K562 (cell line): ENCODE data around the gene LTA. TPM values are rescaled to one million over a fixed set of nuclear protein-coding genes. Genes with fewer than 3 reads are reported as not detected.

ENCODE experiments used
- ATAC-seq: fragments of 200-7000 bp; cut with Tn5 transposase; 3 replicates; pipeline ENCODE4 v1.9.1; 2020; ENCODE audit warnings: moderate library complexity
- BruUV-seq: library from RNA; stranded (reverse); fragments of 400-500 nt; replicated peaks from 2 replicates; lab custom pipeline; 2021; lab: Mats Ljungman, UMichigan
- CTCF ChIA-PET: fragments of 300-600 bp; formaldehyde crosslinking; extraction: SDS; loops from one replicate; lab custom pipeline; 2021; ENCODE audit warnings: low intra/inter-chr PET ratio; lab: Yijun Ruan, JAX
- POLR2A ChIA-PET: fragments of 300-600, 350-650 bp; sonication (Branson Sonifier 250); formaldehyde crosslinking; extraction: SDS; loops from one replicate; lab custom pipeline; 2021; ENCODE audit warnings: antibody characterized with exemption, inconsistent platforms; lab: Yijun Ruan, JAX
- DNase-seq, 4 experiments: peaks; one replicate each; pipeline versions ENCODE4 v3.0.0 to v3.0.0-alpha.2; 2011 to 2018; ENCODE audit warnings: low spot score in 3 of 4, mixed read lengths in 3 of 4; ENCODE audit errors: extremely low read depth in 1 of 4
- FAIRE-seq: peaks from 2 replicates; lab custom pipeline; 2011; peaks lifted over from hg19 to GRCh38; lab: Jason Lieb, UNC
- H2AFZ ChIP-seq: 2 replicates; pipeline ENCODE4 v1.6.0; 2011; ENCODE audit warnings: low read depth, low read length, control low read depth, inconsistent platforms
- H3K27ac ChIP-seq: fragments of 200-600 bp; 3 replicates; pipeline ENCODE4 v1.8.0; 2011; ENCODE audit warnings: low read depth, mild to moderate bottlenecking, control low read depth, inconsistent platforms, low read length, moderate library complexity, mixed read lengths; ENCODE audit errors: extremely low read depth
- H3K27me3 ChIP-seq, 2 experiments: fragments of 300-600 bp in 1 of 2; 2 replicates in 1 of 2; 3 replicates in 1 of 2; pipeline versions ENCODE4 v1.6.0 to v1.8.0; 2011; ENCODE audit warnings: inconsistent platforms in 2 of 2, low read length in 2 of 2, mild to moderate bottlenecking in 1 of 2, mixed read lengths in 1 of 2, moderate library complexity in 1 of 2; ENCODE audit not compliant: control insufficient read depth in 2 of 2, insufficient read depth in 2 of 2
- H3K36me3 ChIP-seq: fragments of 300-600 bp; 3 replicates; pipeline ENCODE4 v1.8.0; 2011; ENCODE audit warnings: mild to moderate bottlenecking, low read length, inconsistent platforms; ENCODE audit not compliant: control insufficient read depth, insufficient read depth
- H3K4me1 ChIP-seq, 2 experiments: fragments of 200-600 bp in 1 of 2; replicated peaks in 1 of 2; 2 replicates in 1 of 2; 3 replicates in 1 of 2; pipeline versions ENCODE4 v1.5.1 to v1.8.0; 2011; ENCODE audit warnings: inconsistent platforms in 2 of 2, low read length in 2 of 2, mild to moderate bottlenecking in 1 of 2, mixed read lengths in 1 of 2, moderate library complexity in 1 of 2; ENCODE audit not compliant: control insufficient read depth in 2 of 2, insufficient read depth in 2 of 2
- H3K4me2 ChIP-seq: 2 replicates; pipeline ENCODE4 v1.6.1; 2011; ENCODE audit warnings: low read length, control low read depth, inconsistent platforms, mixed read lengths; ENCODE audit not compliant: insufficient read depth
- H3K4me3 ChIP-seq: fragments of 200-600 bp; sonication (generic), shearing (Covaris generic); 2 replicates; pipeline ENCODE4 v1.5.1; 2016; ENCODE audit warnings: control low read depth, inconsistent platforms
- H3K79me2 ChIP-seq: fragments of 200-600 bp; 3 replicates; pipeline ENCODE4 v1.8.0; 2011; ENCODE audit warnings: low read length, inconsistent platforms; ENCODE audit not compliant: control insufficient read depth, insufficient read depth
- H3K9ac ChIP-seq, 2 experiments: 2 replicates each; pipeline versions ENCODE4 v1.6.0 to v1.6.1; 2011; ENCODE audit warnings: low read depth in 2 of 2, low read length in 2 of 2, control low read depth in 1 of 2, inconsistent platforms in 1 of 2, mild to moderate bottlenecking in 1 of 2, mixed read lengths in 1 of 2; ENCODE audit not compliant: insufficient read depth in 1 of 2
- H3K9me1 ChIP-seq: one replicate; pipeline ENCODE4 v1.6.0; 2011; ENCODE audit warnings: inconsistent platforms, mild to moderate bottlenecking, low read length, moderate library complexity; ENCODE audit not compliant: control insufficient read depth, insufficient read depth
- H3K9me3 ChIP-seq: replicated peaks from 2 replicates; pipeline ENCODE4 v1.5.1; 2011; ENCODE audit warnings: low read depth, low read length, inconsistent platforms; ENCODE audit not compliant: control insufficient read depth, insufficient read depth
- H4K20me1 ChIP-seq: replicated peaks from 2 replicates; pipeline ENCODE4 v1.6.1; 2011; ENCODE audit warnings: low read length, inconsistent platforms, mixed read lengths; ENCODE audit not compliant: control insufficient read depth, insufficient read depth
- ARID3B ChIP-seq: fragments of 250-450 bp; sonication (Bioruptor Pico); IDR thresholded peaks from 2 replicates; pipeline ENCODE4 v1.4.0; 2020; ENCODE audit warnings: borderline replicate concordance
- BCLAF1 ChIP-seq, 2 experiments: fragments of 450-650 bp in 1 of 2; IDR thresholded peaks; 2 replicates each; pipeline ENCODE4 v1.6.1; 2011 to 2017; ENCODE audit warnings: low read depth in 2 of 2, antibody characterized with exemption in 1 of 2, borderline replicate concordance in 1 of 2, low read length in 1 of 2, mild to moderate bottlenecking in 1 of 2, mixed read lengths in 1 of 2; ENCODE audit not compliant: control insufficient read depth in 1 of 2
- ELF2 ChIP-seq: fragments of 250-450 bp; sonication (Bioruptor Pico); IDR thresholded peaks from 2 replicates; pipeline ENCODE4 v1.5.0; 2021; ENCODE audit warnings: mild to moderate bottlenecking
- HDAC1 ChIP-seq, 2 experiments: fragments of 450-650 bp; IDR thresholded peaks; 2 replicates each; pipeline ENCODE4 v1.6.1; 2016 to 2017; ENCODE audit warnings: inconsistent platforms in 1 of 2, mild to moderate bottlenecking in 1 of 2, moderate library complexity in 1 of 2
- HEY1 ChIP-seq: fragments of 250-450 bp; sonication (Bioruptor Pico); IDR thresholded peaks from 2 replicates; pipeline ENCODE4 v1.5.0; 2020; ENCODE audit warnings: mild to moderate bottlenecking, moderate library complexity, borderline replicate concordance
- KLF13 ChIP-seq: fragments of 450-650 bp; IDR thresholded peaks from 2 replicates; pipeline ENCODE4 v1.6.1; 2016; ENCODE audit warnings: missing genetic modification characterization, low read depth, mild to moderate bottlenecking, missing compliant biosample characterization, moderate library complexity, borderline replicate concordance
- MYNN ChIP-seq, 2 experiments: sonication (generic); formaldehyde crosslinking in 1 of 2; IDR thresholded peaks; 2 replicates each; pipeline versions ENCODE4 v1.5.0 to v1.6.1; 2016 to 2020; ENCODE audit warnings: antibody characterized with exemption in 1 of 2, missing genetic modification reagents in 1 of 2
- SP2 ChIP-seq: IDR thresholded peaks from 2 replicates; pipeline ENCODE4 v1.6.1; 2011; ENCODE audit warnings: mild to moderate bottlenecking, low read depth, low read length, moderate library complexity; ENCODE audit not compliant: poor library complexity, severe bottlenecking; ENCODE audit errors: extremely low read depth
- TEAD4 ChIP-seq, 2 experiments: sonication (generic) in 1 of 2; formaldehyde crosslinking in 1 of 2; IDR thresholded peaks; 2 replicates each; pipeline versions ENCODE4 v1.6.1 to v1.8.0; 2012 to 2022; ENCODE audit warnings: borderline replicate concordance in 1 of 2, inconsistent platforms in 1 of 2, low read length in 1 of 2, mild to moderate bottlenecking in 1 of 2, missing genetic modification reagents in 1 of 2
- ZFPM2 ChIP-seq: fragments of 250-450 bp; sonication (Bioruptor Pico); IDR thresholded peaks from 2 replicates; pipeline ENCODE4 v1.5.1; 2022; ENCODE audit warnings: mild to moderate bottlenecking
- ZNF174 ChIP-seq: fragments of 250-450 bp; sonication (Bioruptor Pico); IDR thresholded peaks from 2 replicates; pipeline ENCODE4 v1.4.0; 2020; ENCODE audit warnings: mild to moderate bottlenecking
- ZNF224 ChIP-seq: sonication (generic); formaldehyde crosslinking; IDR thresholded peaks from 2 replicates; pipeline ENCODE4 v1.8.0; 2022; ENCODE audit warnings: mild to moderate bottlenecking, missing genetic modification reagents
- WGBS: fragments of 100-300 bp; shearing (Covaris generic); methylation state at CpG from one replicate; pipeline ENCODE4 v1.1.6; 2016; ENCODE audit warnings: low coverage, mixed read lengths; ENCODE audit not compliant: insufficient coverage; ENCODE audit errors: missing lambda C conversion rate; 5-methylcytosine and 5-hydroxymethylcytosine counted together
- in situ Hi-C: fragments of 300-500 bp; cut with MboI; formaldehyde crosslinking; loops from 4 replicates; pipeline ENCODE4 v1.15.0; 2018; ENCODE audit warnings: inconsistent platforms, mixed read lengths
- intact Hi-C: fragments of 100-400 bp; cut with micrococcal nuclease; formaldehyde crosslinking; loops from 2 replicates; pipeline ENCODE4 v1.14.2; 2022
- polyA plus RNA-seq, 8 experiments: library from polyadenylated mRNA; depleted of rRNA in 4 of 8; stranded (reverse) in 5 of 8; unstranded in 3 of 8; fragments of >200 nt; fragmentation: Nextera tagmentation in 2 of 8; fragmentation: Illumina TruSeq in 1 of 8; extraction: Ambion mirVana in 2 of 8; extraction: Trizol in 1 of 8; gene quantifications; 2 replicates each; pipeline versions ENCODE4 v1.2.1 to v1.2.3, GENCODE V29; 2011 to 2014; ENCODE audit warnings: inconsistent platforms in 1 of 8, missing spikeins in 1 of 8
- total RNA-seq, 7 experiments: library from RNA; depleted of rRNA in 6 of 7; stranded (reverse); fragments of >200 nt in 6 of 7; fragmentation: Illumina TruSeq in 2 of 7; extraction: Trizol in 2 of 7; gene quantifications; 2 replicates each; pipeline versions ENCODE4 v1.2.1 to v1.2.3, GENCODE V29; 2011 to 2021; ENCODE audit warnings: low replicate concordance in 1 of 7

Gene LTA
- total and polyA plus RNA-seq, 9 of the 15 experiments (the other 6 are each of a cell fraction or from before 2014, with no cell fraction given): 0.80 TPM; not detected in 8

DNA sequence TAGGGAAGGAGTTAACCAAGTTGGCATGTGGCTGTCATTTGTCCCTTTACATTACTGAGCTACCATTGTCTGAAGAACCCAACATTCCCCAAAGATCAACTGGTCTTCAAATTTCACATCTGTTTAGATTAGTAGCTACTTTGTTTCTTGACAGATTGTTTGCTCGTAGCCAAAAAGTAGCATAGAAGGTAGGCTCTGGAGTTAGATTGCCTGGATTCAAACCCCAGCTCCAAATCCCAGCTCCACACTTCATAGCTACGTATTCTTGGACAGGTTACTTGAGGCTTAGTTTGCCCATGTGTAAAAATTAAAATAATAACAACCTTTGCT is 23.6 kb upstream of the LTA start:
- Histone ChIP-seq H3K4me3 (peak overlapping the region; percentile 52), H3K27me3 (no peaks in the 10 kb centered on the region), H3K4me2 (peak overlapping the region; percentile 96), H3K27ac (peak overlapping the region; percentile 81), H2AFZ (peak overlapping the region; percentile 76), H3K9me3 (no peaks in the 10 kb centered on the region), H3K9ac (peak overlapping the region; percentile 91 to 96), H3K36me3 (peaks cover 35% of the 10 kb centered on the region), H3K9me1 (no peaks in the 10 kb centered on the region), H4K20me1 (no peaks in the 10 kb centered on the region), H3K4me1 (peaks cover 9 to 10% of the 10 kb centered on the region in 2 experiments; a peak in 4 of 5 replicates), H3K79me2 (peaks cover 24% of the 10 kb centered on the region)
- ATAC-seq: no peak
- WGBS: 72% methylated on average over 2 of the region's 2 CpGs
- intact Hi-C loops: loop anchor here (10.0 kb wide), 1 partner anchor 226 kb away; the partner anchor contains the start of gene VWA7
- CTCF ChIA-PET: interaction anchor here (0.5 to 0.9 kb wide), 2 partner anchors 43 to 48 kb away, joined by 3 read pairs; no protein-coding TSS in a partner anchor
- no TSS peak for BruUV-seq
- in situ Hi-C loops: loop anchor here (5.0 to 25.0 kb wide), 3 partner anchors 49 to 1414 kb away; partner anchors contain the start of genes BRD2, C6orf47, GPANK1 and HLA-DMA
- FAIRE-seq: no peak
- POLR2A ChIA-PET: interaction anchor here (0.6 to 5.7 kb wide), 17 partner anchors 10 to 288 kb away, joined by 3 to 38 read pairs (median 4); partner anchors contain the start of genes BAG6 and GPANK1
- DNase-seq: no peak
- TF ChIP-seq KLF13 (tag) (no peak), HEY1 (CRISPR knock-in tag) (no peak), ZFPM2 (CRISPR knock-in tag) (no peak), ZNF224 (CRISPR knock-in tag) (no peak), TEAD4 (IDR thresholded peaks at IDR 0.05; ENCODE audit: low read length) (0 out of 2 replicates have a peak, but pooled peaks have one; percentile 1), TEAD4 (CRISPR knock-in tag; IDR thresholded peaks at IDR 0.05; ENCODE audit: borderline replicate concordance) (no peak), BCLAF1 (IDR thresholded peaks at IDR 0.05; ENCODE audit: borderline replicate concordance in 1 of 2, control insufficient read depth in 1 of 2, low read depth in 2 of 2, low read length in 1 of 2) (no peak), MYNN (IDR thresholded peaks at IDR 0.05) (no peak), MYNN (CRISPR knock-in tag; IDR thresholded peaks at IDR 0.05) (no peak), ZNF174 (CRISPR knock-in tag) (no peak), HDAC1 (IDR thresholded peaks at IDR 0.05) (no peak), ELF2 (CRISPR knock-in tag) (no peak), ARID3B (CRISPR knock-in tag) (no peak), SP2 (no peak)
